GM12891 (cell line): ENCODE results near the gene INTS2.

Experiments
- PAX5 ChIP-seq: IDR thresholded peaks from 2 replicates; pipeline ENCODE4 v1.6.1; 2011; ENCODE audit warnings: low read length, moderate library complexity, mild to moderate bottlenecking; ENCODE audit not compliant: insufficient read depth, severe bottlenecking
- POLR2A ChIP-seq: IDR thresholded peaks from 2 replicates; pipeline ENCODE4 v1.6.1; 2011; ENCODE audit warnings: low read depth, low read length, control low read depth
- POLR2AphosphoS5 ChIP-seq: IDR thresholded peaks from 2 replicates; pipeline ENCODE4 v1.6.1; 2011; ENCODE audit warnings: low read depth, low read length, control low read depth
- SPI1 ChIP-seq: IDR thresholded peaks from 2 replicates; pipeline ENCODE4 v1.6.1; 2011; ENCODE audit warnings: low read depth, low read length, control low read depth
- TAF1 ChIP-seq: IDR thresholded peaks from 2 replicates; pipeline ENCODE4 v1.6.1; 2011; ENCODE audit warnings: low read depth, low read length, control low read depth

GRCh38 chr17:61942085-61942484, 14.3 kb upstream of the INTS2 start:
- TF ChIP-seq POLR2A (no peak), POLR2AphosphoS5 (no peak), TAF1 (no peak), PAX5 (no peak), SPI1 (no peak)
